Cardiac muscle cell (in vitro differentiated cells and primary cell): ENCODE data around the gene PDGFC. TPM values are rescaled to one million over a fixed set of nuclear protein-coding genes. Genes with fewer than 3 reads are reported as not detected.
A peak's percentile ranks its signal among the peaks of the same experiment; 100 is the strongest.

Experiments
- DNase-seq, 2 donors: peaks; one replicate each; pipeline versions ENCODE4 v3.0.0 to v3.0.0-alpha.2; 2010 to 2017; ENCODE audit warnings: low read depth in 1 of 2, low spot score in 1 of 2
- H3K27ac ChIP-seq: fragments of 200-600 bp; sonication (generic); 2 replicates; pipeline ENCODE4 v1.5.1; 2016
- H3K27me3 ChIP-seq: fragments of 200-600 bp; sonication (generic); 2 replicates; pipeline ENCODE4 v1.6.0; 2016; ENCODE audit warnings: control low read depth
- H3K36me3 ChIP-seq: fragments of 200-600 bp; sonication (generic); 2 replicates; pipeline ENCODE4 v1.5.1; 2016; ENCODE audit warnings: control low read depth
- H3K4me1 ChIP-seq: fragments of 200-600 bp; sonication (generic); 2 replicates; pipeline ENCODE4 v1.8.1; 2017; ENCODE audit warnings: low read depth, mild to moderate bottlenecking, mixed run types
- H3K4me3 ChIP-seq: fragments of 200-600 bp; sonication (generic); 2 replicates; pipeline ENCODE4 v1.5.1; 2016; ENCODE audit warnings: mild to moderate bottlenecking
- H3K9me3 ChIP-seq: fragments of 200-600 bp; sonication (generic); 2 replicates; pipeline ENCODE4 v1.5.1; 2017; ENCODE audit warnings: low read depth, mild to moderate bottlenecking, control low read depth
- polyA plus RNA-seq: library from polyadenylated mRNA; unstranded; fragments of >200 nt; fragmentation: Nextera tagmentation; extraction: Ambion mirVana; gene quantifications from 2 replicates; pipeline ENCODE4 v1.2.1, GENCODE V29; 2016
- total RNA-seq: library from RNA; depleted of rRNA; stranded (reverse); fragments of >200 nt; gene quantifications from 2 replicates; pipeline ENCODE4 v1.2.3, GENCODE V29; 2016
- TF ChIP-seq, protein P1 (sequence below): IDR thresholded peaks from 2 replicates; pipeline ENCODE4 v1.5.1; 2012; ENCODE audit warnings: low read depth, mild to moderate bottlenecking, low read length

PDGFC gene, protein sequence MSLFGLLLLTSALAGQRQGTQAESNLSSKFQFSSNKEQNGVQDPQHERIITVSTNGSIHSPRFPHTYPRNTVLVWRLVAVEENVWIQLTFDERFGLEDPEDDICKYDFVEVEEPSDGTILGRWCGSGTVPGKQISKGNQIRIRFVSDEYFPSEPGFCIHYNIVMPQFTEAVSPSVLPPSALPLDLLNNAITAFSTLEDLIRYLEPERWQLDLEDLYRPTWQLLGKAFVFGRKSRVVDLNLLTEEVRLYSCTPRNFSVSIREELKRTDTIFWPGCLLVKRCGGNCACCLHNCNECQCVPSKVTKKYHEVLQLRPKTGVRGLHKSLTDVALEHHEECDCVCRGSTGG
- total RNA-seq (5.5 and 18.2 TPM in 2 replicates), polyA plus RNA-seq (6.9 and 10.1 TPM in 2 replicates)

DNA sequence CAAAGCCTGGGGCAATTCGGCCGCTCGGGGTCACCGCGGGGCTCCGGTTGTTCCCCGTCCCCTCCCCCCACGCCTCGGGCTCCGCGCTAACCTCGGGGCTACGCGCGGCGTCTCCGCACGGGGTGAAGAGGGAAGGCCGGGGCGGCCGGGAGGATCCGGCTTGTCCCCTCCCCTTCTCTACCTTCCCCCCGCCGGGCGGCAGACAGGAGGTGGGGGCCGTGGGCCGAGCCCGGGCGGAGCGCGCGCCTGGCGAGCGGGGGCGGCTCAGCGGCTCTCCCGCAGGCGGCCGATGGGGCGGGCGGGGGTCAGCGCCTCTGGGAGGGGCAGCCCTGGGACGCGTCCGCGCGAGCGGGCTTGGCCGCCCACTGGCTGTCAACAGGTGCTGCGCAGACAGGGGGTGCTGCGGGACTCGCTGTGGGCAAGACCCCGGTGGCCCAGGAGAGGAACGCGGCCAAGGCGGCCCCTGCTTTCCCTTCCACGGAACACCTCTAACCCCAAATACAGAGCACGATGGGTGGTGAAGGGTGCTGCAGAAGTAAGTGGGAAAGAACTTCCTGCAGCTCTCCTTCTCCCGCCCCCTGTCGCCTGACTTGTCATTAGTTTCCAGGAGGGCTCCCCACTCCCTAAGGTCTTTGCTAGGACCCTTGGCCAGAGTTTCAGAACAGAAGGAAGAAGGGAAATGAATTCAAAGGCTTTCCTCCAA, at the start of gene PDGFC:
PDGFC (minus strand) TSS at position 124 of the 703 bp plus-strand sequence. CDS start 896 bp downstream, outside the sequence.
- Histone ChIP-seq H3K4me3 (peak within 1 kb of the TSS; percentile 71), H3K27me3 (peaks cover 6% of the 10 kb centered on the region), H3K9me3 (no peaks in the 10 kb centered on the region), H3K27ac (peak within 1 kb of the TSS; percentile 67), H3K4me1 (peaks cover 3% of the 10 kb centered on the region), H3K36me3 (no peaks in the 10 kb centered on the region)
- TF ChIP-seq, protein P1, sequence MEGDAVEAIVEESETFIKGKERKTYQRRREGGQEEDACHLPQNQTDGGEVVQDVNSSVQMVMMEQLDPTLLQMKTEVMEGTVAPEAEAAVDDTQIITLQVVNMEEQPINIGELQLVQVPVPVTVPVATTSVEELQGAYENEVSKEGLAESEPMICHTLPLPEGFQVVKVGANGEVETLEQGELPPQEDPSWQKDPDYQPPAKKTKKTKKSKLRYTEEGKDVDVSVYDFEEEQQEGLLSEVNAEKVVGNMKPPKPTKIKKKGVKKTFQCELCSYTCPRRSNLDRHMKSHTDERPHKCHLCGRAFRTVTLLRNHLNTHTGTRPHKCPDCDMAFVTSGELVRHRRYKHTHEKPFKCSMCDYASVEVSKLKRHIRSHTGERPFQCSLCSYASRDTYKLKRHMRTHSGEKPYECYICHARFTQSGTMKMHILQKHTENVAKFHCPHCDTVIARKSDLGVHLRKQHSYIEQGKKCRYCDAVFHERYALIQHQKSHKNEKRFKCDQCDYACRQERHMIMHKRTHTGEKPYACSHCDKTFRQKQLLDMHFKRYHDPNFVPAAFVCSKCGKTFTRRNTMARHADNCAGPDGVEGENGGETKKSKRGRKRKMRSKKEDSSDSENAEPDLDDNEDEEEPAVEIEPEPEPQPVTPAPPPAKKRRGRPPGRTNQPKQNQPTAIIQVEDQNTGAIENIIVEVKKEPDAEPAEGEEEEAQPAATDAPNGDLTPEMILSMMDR = peak; percentile 32
- DNase-seq = peak; percentile 79 to 88

DNA sequence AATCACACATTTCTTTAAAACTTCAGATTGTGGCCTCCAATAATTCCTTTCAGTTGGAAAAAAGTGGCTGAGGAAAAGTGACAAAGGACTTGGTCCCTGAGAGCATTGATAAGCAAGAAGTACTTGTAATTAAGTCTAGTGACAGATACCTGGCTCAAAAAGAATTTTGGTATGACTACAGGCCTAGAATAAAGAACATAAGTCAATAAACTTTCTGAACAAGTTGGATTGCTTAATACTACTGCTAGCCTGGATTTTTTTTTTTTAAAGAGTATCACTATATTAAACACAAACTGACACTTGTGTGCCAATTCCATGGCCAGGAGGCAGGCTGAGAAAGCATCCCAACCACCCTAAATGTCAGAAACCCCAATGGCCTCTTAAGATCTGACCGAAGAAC, 49.3 kb upstream of the PDGFC start:
- H3K27ac ChIP-seq = no peak overlapping the region
- no peak for DNase-seq
- H3K36me3 ChIP-seq = no peaks in the 10 kb centered on the region
- TF ChIP-seq, protein P1 = no peak
- H3K4me3 ChIP-seq = no peak overlapping the region
- H3K9me3 ChIP-seq = no peaks in the 10 kb centered on the region
- H3K4me1 ChIP-seq = no peaks in the 10 kb centered on the region
- no peaks in the 10 kb centered on the region for H3K27me3 ChIP-seq

DNA sequence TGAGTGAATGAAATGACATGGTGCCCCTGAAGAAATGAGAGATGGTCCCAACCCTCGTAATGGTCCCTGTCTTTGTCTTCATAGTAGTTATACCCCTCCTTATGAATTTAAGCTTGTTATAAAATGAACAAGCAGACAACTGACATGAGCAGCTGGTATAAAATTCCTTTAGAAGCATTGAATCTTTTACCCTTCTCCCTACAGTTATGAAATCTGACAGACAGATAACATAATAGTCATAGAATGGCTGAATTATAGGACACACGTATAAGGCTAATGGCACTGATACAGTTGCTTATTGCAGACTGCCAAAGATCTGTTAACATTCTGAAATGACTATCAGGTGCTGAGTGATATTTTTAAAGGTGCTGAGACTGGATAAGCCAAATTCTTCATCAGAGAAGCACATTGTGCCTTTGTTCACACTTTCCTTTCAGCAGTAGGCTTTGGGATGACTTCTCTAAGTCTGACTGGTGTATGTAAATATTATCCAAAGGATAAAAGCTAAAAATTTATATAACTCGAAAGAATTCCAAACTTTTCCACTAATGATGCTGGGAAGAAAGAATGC, 47.4 kb upstream of the PDGFC start:
- H3K9me3 ChIP-seq = no peaks in the 10 kb centered on the region
- no peaks in the 10 kb centered on the region for H3K27me3 ChIP-seq
- no peak for DNase-seq
- H3K27ac ChIP-seq = no peak overlapping the region
- TF ChIP-seq, protein P1 = no peak
- H3K4me1 ChIP-seq = no peaks in the 10 kb centered on the region
- no peaks in the 10 kb centered on the region for H3K36me3 ChIP-seq
- no peak overlapping the region for H3K4me3 ChIP-seq

DNA sequence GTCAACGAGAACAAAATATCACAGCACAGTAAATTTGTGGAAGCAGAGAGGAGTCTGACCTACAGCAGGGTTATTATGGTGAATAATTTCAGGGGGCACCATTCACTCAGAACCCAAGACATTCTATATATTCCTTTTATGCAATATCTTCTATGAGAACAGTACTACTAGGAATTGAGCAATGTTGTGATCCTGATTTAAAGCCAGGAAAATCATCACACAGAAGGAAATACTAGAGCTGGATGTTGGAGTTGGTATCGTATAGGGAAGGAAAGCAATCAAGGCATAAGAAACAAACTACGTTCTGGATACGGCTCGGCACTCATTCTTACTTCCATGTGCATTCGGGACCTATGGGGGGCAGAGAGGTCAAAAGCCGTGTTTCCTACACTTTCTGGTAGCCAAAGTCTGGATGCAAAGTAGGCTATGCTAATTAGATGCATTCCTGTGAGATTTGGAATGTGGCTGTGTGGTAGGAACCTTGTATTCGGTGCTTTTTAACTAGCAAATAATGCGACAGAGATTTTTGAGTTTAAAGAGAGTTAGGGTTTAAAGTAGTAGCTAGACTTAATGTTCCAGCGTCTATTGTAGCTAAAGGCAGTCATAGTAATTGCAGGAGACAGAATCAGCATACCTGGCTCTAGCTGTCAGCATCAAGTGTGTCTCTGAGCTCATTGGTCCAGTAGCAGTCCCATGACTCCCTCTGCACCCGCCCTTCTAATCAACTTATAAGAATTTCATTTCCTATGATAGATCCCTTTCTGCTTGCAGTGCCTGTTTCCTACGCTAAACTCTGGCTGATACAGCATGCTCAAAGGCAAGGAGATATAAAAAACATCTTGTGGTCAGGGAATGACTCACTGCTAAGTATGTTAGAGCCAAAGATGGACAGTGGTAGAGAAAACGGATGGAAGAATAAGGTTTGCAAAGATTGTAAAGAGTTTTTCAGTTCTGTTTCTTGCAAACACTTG, 43.3 kb upstream of the PDGFC start:
- Histone ChIP-seq H3K4me3 (no peak overlapping the region), H3K27me3 (no peaks in the 10 kb centered on the region), H3K27ac (no peak overlapping the region), H3K9me3 (no peaks in the 10 kb centered on the region), H3K36me3 (no peaks in the 10 kb centered on the region), H3K4me1 (no peaks in the 10 kb centered on the region)
- TF ChIP-seq, protein P1 = no peak
- peak in 1 of 2 donors; percentile 92 for DNase-seq

DNA sequence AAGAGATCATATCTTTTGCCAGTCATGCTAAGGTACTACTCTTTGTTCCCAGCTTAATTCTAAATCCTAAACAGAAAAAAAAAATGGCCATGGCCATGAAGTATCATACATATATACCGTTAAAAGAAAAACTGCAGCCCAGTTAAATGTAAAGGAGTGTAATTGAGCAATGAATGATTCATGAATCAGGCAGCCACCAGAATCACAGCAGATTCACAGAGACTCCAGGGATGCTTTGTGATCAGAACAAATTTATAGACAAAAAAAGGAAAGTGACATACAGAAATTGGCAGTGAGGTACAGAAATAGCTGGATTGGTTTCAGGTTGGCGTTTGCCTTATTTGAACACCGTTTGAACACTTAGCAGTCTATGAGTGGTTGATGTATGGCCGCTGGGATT, 42.1 kb upstream of the PDGFC start:
- no peak overlapping the region for H3K4me3 ChIP-seq
- TF ChIP-seq, protein P1 = no peak
- no peaks in the 10 kb centered on the region for H3K4me1 ChIP-seq
- no peak overlapping the region for H3K27ac ChIP-seq
- peak in 1 of 2 donors; percentile 25 for DNase-seq
- no peaks in the 10 kb centered on the region for H3K9me3 ChIP-seq
- no peaks in the 10 kb centered on the region for H3K27me3 ChIP-seq
- no peaks in the 10 kb centered on the region for H3K36me3 ChIP-seq
